ENCODE measurements around the gene AMH.

DNA sequence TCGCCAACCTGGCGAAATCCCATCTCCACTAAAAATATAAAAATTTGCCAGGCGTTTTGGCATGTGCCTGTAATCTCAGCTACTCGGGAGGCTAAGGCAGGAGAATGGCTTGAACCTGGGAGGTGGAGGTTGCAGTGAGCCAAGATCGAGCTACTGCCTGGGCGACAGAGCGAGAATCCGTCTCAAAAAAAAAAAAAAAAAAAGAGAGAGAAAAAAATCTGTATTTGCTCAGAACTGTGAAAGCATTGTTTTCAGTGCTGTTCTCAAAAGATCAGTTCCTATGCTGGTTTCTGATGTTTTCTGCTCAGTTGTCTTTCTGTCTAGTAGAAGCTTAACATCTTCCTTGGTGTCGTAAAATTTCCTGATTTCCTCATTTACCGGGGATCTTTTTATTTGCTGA is 9.9 kb upstream of the AMH start:
- TF ChIP-seq, protein P1, sequence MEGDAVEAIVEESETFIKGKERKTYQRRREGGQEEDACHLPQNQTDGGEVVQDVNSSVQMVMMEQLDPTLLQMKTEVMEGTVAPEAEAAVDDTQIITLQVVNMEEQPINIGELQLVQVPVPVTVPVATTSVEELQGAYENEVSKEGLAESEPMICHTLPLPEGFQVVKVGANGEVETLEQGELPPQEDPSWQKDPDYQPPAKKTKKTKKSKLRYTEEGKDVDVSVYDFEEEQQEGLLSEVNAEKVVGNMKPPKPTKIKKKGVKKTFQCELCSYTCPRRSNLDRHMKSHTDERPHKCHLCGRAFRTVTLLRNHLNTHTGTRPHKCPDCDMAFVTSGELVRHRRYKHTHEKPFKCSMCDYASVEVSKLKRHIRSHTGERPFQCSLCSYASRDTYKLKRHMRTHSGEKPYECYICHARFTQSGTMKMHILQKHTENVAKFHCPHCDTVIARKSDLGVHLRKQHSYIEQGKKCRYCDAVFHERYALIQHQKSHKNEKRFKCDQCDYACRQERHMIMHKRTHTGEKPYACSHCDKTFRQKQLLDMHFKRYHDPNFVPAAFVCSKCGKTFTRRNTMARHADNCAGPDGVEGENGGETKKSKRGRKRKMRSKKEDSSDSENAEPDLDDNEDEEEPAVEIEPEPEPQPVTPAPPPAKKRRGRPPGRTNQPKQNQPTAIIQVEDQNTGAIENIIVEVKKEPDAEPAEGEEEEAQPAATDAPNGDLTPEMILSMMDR (IDR thresholded peaks at IDR 0.05 in 2 of 3, conservative IDR thresholded peaks at IDR 0.05 in 1 of 3; ENCODE audit: borderline replicate concordance in 1 of 3, insufficient read depth in 1 of 3, low read depth in 2 of 3, low read length in 2 of 3), result no peak
- no peak for TF ChIP-seq EZH2phosphoT487 (IDR thresholded peaks at IDR 0.05; ENCODE audit: borderline replicate concordance)
- TF ChIP-seq, protein P2, sequence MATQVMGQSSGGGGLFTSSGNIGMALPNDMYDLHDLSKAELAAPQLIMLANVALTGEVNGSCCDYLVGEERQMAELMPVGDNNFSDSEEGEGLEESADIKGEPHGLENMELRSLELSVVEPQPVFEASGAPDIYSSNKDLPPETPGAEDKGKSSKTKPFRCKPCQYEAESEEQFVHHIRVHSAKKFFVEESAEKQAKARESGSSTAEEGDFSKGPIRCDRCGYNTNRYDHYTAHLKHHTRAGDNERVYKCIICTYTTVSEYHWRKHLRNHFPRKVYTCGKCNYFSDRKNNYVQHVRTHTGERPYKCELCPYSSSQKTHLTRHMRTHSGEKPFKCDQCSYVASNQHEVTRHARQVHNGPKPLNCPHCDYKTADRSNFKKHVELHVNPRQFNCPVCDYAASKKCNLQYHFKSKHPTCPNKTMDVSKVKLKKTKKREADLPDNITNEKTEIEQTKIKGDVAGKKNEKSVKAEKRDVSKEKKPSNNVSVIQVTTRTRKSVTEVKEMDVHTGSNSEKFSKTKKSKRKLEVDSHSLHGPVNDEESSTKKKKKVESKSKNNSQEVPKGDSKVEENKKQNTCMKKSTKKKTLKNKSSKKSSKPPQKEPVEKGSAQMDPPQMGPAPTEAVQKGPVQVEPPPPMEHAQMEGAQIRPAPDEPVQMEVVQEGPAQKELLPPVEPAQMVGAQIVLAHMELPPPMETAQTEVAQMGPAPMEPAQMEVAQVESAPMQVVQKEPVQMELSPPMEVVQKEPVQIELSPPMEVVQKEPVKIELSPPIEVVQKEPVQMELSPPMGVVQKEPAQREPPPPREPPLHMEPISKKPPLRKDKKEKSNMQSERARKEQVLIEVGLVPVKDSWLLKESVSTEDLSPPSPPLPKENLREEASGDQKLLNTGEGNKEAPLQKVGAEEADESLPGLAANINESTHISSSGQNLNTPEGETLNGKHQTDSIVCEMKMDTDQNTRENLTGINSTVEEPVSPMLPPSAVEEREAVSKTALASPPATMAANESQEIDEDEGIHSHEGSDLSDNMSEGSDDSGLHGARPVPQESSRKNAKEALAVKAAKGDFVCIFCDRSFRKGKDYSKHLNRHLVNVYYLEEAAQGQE (IDR thresholded peaks at IDR 0.05; ENCODE audit: low read depth), result no peak

Measured in HCT116 (cell line).